ENCODE results near the gene GRK5.

DNA sequence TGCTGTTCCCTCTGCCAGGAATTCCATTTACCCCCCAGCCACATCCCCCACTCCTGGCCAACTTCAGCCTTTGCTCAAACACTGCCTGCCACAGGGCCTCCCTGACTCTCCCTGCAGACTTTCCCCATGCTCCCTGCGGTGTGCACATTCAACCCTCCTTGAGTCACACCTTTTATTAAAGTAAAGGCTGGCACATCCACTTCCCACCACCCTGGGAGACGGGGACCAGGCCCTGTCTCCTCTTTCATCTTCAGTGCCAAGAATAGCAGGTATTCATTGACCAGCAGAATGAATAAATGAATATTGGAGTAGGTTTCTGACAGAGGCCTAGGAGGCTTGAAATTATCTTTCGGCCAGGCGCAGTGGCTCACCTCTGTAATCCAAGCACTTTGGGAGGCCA is 91.4 kb downstream of the GRK5 start:
- TF ChIP-seq POLR2A (IDR thresholded peaks at IDR 0.05; ENCODE audit: low read length) (no peak), GATA1 (IDR thresholded peaks at IDR 0.05; ENCODE audit: low read depth, low read length) (no peak)

Data from erythroblast (primary cell).